GM18861 (cell line): ENCODE data around the gene PDLIM4.

ENCODE experiments used
- ATAC-seq: cut with Tn5 transposase; IDR thresholded peaks from one replicate; pipeline ENCODE4 v1.9.1; 2021; ENCODE audit not compliant: unreplicated experiment

Gene PDLIM4

DNA sequence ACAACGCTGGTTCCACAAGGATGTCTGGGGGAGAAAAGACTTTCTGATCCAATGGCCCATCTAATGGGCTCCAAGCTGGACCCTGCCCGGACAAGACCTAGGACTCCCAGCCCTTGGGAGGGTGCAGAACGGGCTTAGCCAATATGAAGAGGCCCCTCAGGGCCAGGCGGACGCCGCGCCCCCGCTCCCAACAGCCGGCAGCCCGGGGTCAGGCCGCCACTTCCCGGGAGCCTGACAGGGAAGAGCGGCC, 30.3 kb upstream of the PDLIM4 start:
- no peak for ATAC-seq

DNA sequence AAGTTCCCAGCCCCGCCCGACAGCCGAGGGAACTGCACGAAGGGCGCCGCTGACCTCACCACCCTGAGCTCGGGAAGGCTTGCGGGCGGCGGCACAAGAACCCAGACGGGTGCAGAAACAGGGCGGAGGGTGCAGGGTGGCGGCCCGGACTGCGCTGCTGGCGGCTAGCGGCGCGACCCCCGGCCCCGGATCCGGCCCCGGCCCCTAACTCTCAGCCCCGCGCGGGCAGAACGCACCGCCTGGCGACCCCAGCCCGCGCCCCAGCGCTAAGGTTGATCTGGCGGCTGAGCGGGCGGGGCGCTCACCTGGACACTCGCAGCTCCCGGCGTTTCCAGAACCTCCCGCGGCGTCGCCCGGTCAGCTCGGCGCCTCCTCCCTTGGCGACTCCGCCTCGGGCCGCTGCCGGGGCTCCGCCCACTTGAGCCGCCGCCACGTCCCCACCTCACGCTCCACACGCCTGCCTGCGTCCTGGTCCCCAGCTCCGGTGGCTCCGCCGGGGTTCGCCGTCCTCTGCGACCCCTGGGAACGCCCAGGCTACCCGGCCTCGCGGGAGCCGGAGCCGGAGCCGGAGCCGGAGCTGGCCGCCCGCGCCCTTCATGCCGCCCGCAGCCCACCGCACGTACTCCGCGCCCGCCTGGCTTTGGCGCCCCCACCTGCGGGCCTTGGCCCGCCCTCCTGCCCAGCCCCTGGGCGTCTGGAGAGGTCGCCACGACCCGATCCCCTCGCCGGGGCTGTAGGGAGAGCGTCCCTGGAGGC, 29.8 kb upstream of the PDLIM4 start, which contains the start of gene P4HA2:
P4HA2 (minus strand) TSS at position 369 of the 756 bp plus-strand sequence. CDS start 9,227 bp downstream, outside the sequence.
- peak; percentile 85 for ATAC-seq

DNA sequence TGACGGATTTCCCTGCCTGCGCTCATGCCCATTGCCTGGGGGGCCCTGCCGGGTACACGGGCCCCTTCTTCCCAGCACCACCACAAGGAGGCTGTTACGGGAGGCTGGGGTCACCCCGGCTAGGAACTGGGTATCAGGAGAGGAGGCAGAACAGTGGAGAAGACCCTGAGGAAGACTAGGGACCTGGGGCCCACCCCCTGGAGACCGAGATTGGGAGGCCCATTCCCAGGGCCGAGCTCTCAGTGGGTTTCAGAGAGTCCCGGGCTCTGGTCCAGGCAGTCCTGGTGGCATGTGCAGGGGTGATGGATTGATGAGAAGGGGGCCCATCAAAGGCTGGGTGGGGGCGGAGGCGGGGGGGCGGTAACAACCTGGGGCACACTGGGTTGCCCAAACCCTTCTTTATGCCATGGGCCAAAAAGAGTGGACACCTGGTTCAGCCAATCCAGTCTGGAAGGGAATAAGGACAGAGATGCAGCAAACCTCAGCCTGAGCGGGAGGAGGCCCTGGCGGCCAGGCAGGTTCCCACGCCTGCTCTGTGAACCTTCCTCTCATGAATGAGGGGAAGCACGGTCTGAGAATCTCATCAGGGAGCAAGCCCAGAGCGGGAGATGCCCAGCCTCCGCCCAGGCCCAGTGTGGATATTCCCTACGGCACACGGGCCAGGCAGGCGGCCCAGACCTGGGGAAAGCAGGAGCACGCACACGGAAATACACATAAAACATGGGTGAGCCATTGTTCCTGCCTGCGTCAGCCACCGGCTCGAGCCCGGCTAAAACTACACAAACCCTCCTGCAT, 29.1 kb upstream of the PDLIM4 start:
- ATAC-seq: no peak

DNA sequence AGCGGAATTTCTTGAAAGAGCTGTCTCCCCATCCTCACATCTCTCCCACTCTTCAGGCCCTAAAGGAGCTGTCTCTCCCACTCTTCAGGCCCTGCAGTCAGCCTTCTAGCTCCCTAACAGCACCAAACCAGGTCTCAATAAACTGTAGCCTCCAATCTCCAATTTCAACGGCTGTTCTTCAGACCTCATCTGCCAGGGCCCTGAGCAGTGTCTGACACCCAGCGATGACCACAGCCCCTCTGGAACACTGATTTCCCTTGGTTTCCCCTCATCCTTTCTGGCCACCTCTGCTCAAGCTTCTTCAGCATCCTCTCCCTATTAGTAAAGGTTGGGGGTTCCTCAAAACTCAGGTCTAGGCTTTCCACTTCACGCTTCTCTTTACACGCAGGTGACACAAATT, 28.3 kb upstream of the PDLIM4 start:
- ATAC-seq: no peak

DNA sequence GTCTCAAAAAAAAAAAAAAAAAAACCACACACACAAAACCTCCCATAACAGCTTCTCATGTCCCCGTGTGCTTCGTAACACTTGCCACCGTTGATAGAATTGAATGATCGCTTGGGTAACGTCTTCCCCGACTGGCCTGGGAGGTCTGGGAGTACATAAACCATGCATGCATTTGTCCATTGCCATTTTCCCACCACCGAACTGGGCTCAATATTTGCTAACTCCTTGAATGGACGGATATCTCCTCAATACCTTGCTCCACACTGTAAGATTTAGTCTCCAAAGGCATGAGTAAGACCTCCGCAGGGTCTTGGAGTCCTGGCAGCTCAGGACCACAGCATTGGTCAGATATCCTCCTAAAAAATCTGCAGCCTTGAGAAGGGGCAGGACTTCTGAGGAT, 26.6 kb upstream of the PDLIM4 start:
- ATAC-seq: no peak

DNA sequence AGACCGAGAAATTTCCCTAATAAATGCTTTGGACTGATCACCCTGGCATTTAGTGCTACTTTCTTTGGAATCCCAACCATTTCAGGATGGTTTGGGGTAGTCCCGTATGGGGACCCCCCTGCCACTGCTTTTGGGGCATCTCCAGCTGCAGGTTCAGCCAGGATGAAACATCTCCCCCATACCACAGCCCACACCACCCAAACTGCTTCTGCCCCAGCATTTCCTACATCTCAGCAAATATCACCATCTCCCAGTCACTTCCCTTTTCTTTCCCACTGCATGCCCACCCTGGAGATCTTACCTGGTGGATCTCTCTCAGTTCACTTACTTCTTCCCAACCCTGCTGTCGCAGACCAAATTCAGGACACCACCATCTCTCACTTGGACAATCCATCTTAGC, 25.0 kb upstream of the PDLIM4 start:
- no peak for ATAC-seq

DNA sequence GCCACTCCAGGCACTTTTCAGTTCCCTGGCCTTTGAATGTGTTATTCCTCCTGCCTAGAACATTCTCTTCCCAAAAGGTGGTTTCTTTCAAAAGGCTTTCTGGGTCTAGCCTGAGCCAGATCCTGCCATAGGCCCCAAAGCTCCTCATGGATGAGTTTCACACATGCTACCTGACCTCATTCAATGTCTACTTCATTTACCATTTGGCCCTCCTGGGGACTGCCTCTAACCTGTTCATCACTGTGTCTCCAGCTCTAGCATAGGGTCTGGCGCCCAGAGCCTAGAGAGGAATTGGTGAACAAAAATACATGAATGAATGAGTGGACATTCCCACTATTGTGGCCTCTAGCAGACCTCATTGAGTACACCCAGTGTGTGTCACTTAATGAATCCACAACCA, 24.4 kb upstream of the PDLIM4 start:
- ATAC-seq: no peak

DNA sequence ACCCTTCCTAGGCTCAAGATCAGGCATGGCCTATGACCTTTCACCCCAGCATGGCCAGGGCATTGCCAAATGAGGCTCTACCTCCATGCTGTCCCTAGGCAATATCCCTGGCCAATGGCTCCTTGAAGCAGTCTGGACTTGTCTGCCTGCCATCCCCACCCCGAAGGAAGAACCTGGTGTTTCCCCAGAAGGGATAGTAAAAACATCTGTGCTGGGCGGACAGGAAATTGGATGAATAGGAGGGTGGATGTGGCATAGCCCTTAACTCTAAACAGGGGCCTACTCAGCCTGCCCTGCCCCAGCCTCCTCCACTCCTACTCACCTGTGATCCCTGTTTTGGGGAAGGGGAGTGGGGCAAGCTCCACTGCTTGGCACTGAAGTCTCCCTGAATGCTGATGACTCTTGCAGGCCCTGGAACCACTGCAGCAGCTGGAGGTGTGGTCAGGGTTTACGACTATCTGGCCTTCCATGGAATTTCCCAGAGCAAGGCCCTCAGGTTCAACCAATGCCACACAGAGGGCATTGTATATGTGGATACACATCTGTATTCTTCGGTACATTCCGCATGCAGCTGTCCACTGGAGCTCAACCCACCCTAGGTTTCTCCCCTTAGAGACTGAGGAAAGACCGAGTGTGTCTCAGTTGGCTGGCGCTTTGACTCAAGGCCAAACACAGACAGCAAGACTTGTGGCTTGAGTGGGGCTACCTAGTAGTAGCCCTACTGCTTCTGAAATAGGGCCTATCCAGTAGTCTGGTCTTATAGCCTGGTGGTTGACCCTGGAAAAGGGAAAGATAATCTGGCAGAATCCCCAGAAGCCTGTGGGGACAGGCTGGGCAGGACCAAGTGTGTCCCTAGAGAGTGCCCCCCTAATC, 23.4 kb upstream of the PDLIM4 start:
- ATAC-seq: no peak

DNA sequence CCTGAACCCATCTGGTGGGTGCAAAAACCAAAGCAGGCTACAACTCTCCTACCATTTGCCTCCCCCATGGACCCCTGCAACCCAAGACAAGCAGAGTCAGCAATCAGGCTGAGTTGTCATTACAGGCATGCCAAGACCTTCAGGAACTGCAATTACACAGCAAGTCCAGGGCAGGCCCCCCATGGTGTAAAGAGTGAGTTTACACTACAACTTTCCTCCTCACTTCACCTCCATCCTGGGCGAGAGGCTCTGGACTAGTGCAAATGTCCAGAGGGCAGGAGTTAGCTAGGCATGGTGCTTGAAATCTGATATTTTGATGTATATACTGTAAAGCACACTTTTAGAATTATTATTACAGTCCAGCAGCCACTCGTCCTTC, 22.8 kb upstream of the PDLIM4 start:
- no peak for ATAC-seq

DNA sequence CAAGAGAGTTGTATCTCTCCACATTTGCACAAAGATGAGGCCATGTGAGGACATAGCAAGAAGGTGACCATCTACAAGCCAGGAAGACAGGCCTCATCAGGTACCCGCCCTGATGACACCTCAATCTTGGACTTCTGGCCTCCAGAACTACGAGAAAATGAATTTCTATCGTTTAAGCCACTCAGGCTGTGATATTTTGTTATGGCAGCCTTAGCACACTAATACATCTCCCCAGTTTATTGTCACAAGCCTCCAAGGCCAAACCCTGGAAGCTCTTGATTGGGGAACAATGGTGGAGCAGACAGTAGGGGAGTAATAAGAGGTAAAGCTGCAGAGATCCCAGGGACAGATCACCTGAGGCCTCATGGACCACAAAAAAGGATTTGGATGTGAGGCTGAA, 22.2 kb upstream of the PDLIM4 start:
- ATAC-seq: no peak

DNA sequence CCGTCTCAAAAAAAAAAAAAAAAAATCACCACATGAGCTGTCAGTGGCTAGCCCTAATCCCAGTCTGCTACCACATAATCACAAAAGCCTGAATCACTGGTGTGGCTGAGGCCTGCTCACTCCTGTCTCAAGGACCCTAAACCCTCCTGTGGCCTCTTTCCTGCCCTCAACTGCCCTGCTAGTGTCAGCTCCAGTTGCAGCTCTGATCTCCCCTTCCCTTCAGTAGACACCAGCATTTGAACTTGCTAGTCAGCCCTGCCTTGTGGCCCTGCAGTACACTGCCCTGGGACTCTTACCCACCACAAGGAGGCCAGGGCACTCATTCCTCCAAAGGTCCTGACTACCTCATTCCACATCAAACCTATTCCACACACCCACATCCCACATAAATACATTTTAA, 20.4 kb upstream of the PDLIM4 start:
- no peak for ATAC-seq

DNA sequence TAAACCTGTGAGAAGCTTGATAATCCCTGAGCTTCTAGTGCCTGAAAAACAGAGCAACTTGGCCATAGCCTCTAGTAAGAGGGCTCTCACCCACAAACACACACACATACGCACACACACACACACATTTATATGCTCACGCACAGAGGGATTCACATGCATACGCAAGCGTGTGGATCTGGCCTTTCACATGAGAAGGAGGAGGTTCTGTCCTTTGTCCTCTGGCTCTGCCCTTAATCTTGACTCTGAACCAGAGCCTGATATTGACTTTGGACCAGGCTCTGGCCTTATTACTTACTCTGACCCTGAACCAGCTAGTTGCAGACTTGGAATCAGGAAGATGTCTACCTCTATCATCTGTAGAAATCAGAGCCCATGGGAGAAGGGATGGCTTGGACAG, 19.8 kb upstream of the PDLIM4 start:
- no peak for ATAC-seq

DNA sequence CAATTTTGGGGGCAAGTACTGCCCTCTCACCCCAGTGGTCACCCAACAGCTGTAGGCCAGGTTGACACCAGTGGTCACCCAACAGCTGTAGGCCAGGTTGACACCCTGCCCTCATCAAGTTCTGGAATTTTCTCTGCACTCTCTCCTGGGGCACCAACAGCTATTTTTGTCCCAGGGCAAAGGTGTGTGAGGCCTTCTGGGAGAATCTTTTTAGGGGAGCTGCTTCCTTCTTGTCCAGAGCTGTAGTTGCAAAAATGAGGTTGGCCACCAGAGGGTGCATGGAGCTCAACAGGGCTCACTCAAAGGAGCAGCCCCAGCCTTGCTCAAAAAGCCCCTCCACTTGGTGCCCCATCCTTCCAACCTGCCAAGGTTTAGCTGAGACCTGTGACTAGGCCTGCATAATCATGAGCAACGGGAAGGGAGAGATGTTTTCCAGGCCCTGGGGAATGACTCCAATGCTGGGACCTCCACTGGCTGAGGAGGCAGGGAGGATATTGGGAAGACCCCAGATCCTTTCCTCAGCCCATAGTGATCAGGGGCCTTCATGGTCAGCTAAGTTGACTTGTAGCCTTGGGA, 19.2 kb upstream of the PDLIM4 start:
- ATAC-seq: no peak

DNA sequence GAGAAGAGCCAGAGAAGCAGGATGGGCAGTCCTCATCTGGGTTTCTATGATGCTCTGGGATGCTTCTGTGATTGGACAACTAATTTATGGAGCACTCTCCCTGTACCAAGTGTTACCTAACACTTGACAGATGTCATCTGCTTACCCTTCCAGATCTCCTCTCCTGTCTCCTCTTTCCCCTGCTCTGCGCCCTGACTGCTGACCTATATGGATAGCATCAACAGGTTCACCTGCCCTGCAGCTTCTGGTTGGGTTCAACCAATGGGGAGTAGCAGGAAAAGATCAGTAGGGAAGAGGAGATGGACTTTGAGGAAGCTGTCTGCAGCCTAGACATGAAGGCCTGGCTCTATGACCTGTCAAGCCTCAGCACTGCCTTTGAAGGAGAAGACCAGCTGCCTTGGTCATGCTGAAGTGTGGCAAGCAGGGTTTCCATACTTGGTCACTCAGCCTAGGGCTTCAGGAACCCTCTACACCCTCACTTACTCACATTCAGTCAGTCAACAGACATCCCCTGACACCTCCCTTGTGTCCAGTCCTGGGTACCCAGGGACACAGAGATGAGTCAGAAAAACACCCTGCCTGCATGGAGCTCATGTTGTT, 18.5 kb upstream of the PDLIM4 start:
- ATAC-seq: no peak

DNA sequence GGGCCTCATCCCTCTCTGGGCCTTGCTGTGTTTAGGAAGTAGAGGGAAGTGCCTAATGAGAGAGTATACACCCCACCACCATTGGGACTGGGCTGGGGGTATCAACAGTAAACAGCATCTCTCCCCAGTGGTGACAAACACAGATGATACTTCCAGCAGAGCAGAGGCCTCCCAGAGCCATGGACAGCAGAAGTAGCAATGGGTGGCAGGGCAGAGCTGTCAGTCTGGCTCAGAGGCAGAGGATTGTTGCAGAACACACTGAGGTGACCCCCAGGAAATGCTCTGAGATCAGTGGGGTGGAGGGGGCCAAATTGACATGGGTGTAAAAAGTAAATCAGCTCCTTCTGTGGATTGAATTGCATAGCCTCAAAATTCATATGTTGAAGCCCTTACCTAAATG, 17.7 kb upstream of the PDLIM4 start:
- ATAC-seq: no peak

DNA sequence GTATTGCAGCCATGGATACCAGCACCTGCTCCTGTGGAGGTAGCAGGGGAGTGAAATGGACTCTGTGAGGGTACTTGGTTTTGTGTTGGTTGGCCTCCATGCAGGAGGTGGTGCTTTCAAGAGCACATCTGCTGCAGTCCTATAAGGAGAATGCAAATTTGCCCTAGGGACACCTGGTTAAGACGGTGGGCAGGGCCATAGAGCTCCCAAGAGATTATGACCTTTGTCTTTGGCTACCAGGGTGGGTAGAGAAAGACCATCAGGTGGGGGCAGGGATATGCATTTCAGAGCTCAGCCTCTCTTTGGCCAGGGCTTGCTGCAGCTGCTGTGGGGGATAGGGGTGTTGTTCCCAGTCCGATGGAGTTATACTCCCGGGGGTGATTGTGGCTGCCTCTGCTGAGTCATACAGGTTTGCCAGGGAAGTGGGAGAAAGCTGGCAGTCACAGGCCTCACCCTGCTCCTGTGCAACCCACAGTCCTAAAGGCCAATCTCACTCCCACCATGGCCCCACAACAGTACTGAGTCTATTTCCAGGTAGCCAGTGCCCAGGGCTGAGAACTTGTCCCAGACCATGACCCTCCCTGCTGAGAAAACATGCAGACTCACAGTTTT, 14.0 kb upstream of the PDLIM4 start:
- no peak for ATAC-seq

DNA sequence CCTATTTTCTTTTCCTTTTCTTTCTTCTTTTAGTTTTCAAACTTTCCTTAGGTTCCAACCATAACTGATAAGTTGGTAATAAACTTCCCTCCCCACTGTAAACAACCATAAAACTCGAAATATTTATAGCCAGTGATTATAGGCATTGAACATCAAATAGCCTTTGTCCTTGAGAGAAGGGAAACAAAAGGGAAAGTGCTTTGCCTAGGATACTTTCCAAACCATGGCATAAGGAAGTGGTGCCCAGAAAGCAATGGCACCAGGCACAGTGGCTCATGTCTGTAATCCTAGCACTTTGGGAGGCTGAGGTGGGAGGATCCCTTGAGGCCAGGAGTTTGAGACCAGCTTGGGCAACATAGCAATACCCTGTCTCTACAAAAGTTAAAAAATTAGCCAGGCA, 11.9 kb upstream of the PDLIM4 start:
- ATAC-seq: no peak

DNA sequence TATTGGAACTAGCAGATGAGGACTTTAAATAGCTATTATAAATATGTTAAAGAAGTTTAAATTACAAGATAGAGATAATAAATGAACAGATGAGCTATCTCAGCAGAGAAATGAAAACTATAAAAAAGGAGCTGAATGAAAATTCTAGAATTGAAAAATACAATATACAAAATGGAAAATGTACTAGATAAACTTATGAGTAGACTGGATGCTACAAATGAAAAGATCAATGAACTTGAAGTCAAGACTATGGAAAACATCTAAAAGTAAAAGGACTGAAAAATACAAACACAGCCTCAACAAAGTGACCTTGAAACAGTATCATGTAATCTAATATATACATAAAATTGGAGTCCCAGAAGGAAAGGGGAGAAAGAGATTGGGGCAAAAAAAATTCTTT, 10.7 kb upstream of the PDLIM4 start:
- no peak for ATAC-seq

DNA sequence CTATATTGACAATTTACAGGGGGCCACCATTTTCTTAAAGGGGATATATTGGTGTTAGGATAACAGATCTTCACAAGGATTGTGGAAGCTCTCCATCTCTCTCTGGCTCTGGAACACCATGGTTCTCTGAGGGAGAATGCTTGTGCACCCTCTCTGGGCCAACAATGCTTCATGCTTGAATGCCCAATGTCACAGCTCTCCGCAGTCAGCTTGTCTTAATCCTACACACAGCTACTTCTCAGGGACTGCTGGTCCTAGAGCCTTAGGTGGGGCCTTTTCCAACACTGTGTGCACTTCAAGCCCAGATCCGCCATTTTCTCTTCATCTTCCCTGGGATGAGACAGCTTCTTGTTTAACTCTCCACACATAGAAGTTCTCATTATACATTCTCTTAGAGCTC, 6.9 kb upstream of the PDLIM4 start:
- no peak for ATAC-seq

DNA sequence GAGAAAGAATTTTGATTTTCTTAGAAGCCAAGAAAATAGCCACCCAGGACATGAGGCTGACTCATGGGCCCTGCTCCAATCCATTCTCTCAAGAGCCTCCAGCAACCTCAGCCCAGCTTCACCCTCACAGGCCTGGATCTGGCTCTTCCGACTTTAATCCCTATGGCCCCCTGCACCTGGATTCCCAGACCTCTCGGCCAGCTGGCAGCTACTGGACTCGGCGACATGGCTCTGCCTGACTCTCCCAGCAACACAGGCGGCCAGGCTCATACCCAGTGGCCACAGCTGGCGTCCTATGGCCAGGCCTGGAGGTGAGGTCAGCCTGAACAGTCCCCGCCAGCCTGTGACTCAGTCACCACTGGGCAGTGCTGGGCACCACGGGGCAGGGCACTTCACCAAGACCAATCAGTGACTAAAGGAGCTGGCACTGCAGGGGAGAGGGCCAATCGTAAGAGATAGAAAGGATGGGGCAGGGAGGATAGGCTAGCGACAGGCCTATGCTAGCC, 6.2 kb upstream of the PDLIM4 start:
- ATAC-seq: no peak
